Measurements from ENCODE around the gene RPS6KA5. TPM values are rescaled to one million over a fixed set of nuclear protein-coding genes. Genes with fewer than 3 reads are reported as not detected.
A peak's percentile ranks its signal among the peaks of the same experiment; 100 is the strongest.

The RPS6KA5 gene
- total RNA-seq, 2 experiments from 2014 or later: 28.0 to 29.8 TPM

DNA sequence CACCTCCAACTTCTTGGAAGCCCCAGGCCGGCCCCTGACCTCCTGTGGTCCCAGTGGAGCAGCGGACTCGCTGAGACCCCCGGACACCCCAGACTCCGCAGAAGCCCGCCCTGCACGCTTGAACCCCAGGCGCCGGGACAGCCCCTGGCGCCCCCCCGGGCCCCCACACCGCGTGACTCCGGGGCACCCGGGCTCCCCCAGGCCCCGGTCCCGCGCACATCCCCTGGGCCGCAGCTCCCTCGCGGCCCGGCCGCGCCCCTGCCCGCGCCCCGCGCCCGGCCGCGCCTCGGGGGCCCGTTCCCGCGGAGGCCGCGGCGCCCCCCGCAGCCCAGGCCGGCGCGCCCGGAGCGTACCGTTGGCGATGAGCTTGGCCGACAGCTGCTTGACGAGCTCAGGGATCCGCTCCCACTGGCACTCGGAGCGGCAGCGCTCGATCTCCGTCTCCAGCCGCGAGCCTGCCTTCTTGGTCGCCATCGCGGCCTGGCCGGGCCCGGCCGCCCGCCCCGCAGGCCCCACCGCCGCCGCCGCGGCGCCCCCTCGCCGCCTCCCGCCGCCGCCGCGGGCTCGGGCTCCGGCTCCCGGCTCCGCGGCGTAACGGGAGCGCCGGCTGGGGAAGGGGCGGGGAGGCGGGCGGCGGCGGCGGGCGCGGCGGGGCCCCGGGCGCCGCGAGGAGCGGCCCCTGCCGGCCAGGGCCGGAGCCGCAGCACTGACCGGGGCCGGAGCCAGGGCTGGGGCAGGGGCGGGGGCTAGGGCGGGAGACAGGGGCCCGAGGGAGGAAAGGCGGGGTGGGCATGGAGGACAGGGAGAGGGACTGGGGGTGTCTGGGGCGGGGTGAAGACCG lies 244.4 kb downstream of the RPS6KA5 start, which contains the start of gene TTC7B:
TTC7B (minus strand) TSS at position 609 of the 841 bp plus-strand sequence; CDS start at position 474, 135 bp downstream.
- H3K27ac Mint-ChIP-seq: no peak within 1 kb of the TSS
- peak within 1 kb of the TSS; percentile 78 for H3K4me3 Mint-ChIP-seq
- peaks cover 11% of the 10 kb centered on the region for H3K27me3 Mint-ChIP-seq

DNA sequence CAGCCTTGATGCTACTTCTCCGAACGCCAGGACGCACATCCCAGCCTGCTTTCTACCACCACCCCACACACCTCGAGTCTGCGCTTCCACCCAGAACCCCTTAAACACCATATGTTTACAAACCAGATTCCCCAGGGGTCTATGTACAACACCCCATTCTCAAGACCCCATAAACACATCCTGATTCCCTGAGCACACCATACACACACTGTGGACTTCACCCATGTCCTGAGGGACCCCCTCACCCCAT lies 244.9 kb downstream of the RPS6KA5 start:
- ChIA-PET POLR2A (no interaction called here), CTCF (no interaction called here)
- Histone ChIP-seq H3K4me1 (ENCODE audit: insufficient read depth, low read length) (peaks cover 13% of the 10 kb centered on the region), H3K27ac (ENCODE audit: low read depth in 1 of 2, low read length in 2 of 2) (no peak overlapping the region), H3K27me3 (ENCODE audit: control insufficient read depth in 1 of 2, insufficient read depth in 2 of 2, low read length in 2 of 2) (peaks cover 5 to 10% of the 10 kb centered on the region in 2 experiments), H3K4me3 (ENCODE audit: low read length) (peak overlapping the region; percentile 38), H3K9me3 (ENCODE audit: control insufficient read depth in 1 of 2, insufficient read depth in 1 of 2, low read length in 2 of 2) (peaks cover 0 to 4% of the 10 kb centered on the region in 2 experiments), H3K36me3 (ENCODE audit: insufficient read depth, low read length) (no peaks in the 10 kb centered on the region)
- H3K9me3 Mint-ChIP-seq: no peaks in the 10 kb centered on the region
- H3K27ac Mint-ChIP-seq: no peak overlapping the region
- no peaks in the 10 kb centered on the region for H3K36me3 Mint-ChIP-seq (ENCODE audit: low read depth)
- peaks cover 6% of the 10 kb centered on the region for H3K4me1 Mint-ChIP-seq (ENCODE audit: low read depth)
- intact Hi-C loops (cut with DNase I, micrococcal nuclease): no loop called here
- TF ChIP-seq, protein P1, sequence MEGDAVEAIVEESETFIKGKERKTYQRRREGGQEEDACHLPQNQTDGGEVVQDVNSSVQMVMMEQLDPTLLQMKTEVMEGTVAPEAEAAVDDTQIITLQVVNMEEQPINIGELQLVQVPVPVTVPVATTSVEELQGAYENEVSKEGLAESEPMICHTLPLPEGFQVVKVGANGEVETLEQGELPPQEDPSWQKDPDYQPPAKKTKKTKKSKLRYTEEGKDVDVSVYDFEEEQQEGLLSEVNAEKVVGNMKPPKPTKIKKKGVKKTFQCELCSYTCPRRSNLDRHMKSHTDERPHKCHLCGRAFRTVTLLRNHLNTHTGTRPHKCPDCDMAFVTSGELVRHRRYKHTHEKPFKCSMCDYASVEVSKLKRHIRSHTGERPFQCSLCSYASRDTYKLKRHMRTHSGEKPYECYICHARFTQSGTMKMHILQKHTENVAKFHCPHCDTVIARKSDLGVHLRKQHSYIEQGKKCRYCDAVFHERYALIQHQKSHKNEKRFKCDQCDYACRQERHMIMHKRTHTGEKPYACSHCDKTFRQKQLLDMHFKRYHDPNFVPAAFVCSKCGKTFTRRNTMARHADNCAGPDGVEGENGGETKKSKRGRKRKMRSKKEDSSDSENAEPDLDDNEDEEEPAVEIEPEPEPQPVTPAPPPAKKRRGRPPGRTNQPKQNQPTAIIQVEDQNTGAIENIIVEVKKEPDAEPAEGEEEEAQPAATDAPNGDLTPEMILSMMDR (IDR thresholded peaks at IDR 0.05): no peak
- ATAC-seq (ENCODE audit: poor library complexity): no peak
- DNase-seq: no peak
- peak overlapping the region; percentile 78 for H3K4me3 Mint-ChIP-seq
- H3K27me3 Mint-ChIP-seq: peaks cover 11% of the 10 kb centered on the region

More for the DNA sequence above, 244.4 kb downstream of the RPS6KA5 start, which contains the start of gene TTC7B:
- POLR2A ChIA-PET: no interaction called here
- Histone ChIP-seq H3K36me3 (ENCODE audit: insufficient read depth, low read length) (no peaks in the 10 kb centered on the region), H3K4me3 (ENCODE audit: low read length) (peak within 1 kb of the TSS; percentile 38), H3K9me3 (ENCODE audit: control insufficient read depth in 1 of 2, insufficient read depth in 1 of 2, low read length in 2 of 2) (peaks cover 0 to 4% of the 10 kb centered on the region in 2 experiments), H3K4me1 (ENCODE audit: insufficient read depth, low read length) (peaks cover 17% of the 10 kb centered on the region), H3K27me3 (ENCODE audit: control insufficient read depth in 1 of 2, insufficient read depth in 2 of 2, low read length in 2 of 2) (peaks cover 5 to 10% of the 10 kb centered on the region in 2 experiments), H3K27ac (ENCODE audit: low read depth in 1 of 2, low read length in 2 of 2) (no peak within 1 kb of the TSS)
- Mint-ChIP-seq H3K36me3 (ENCODE audit: low read depth) (no peaks in the 10 kb centered on the region), H3K4me1 (ENCODE audit: low read depth) (peaks cover 11% of the 10 kb centered on the region), H3K9me3 (no peaks in the 10 kb centered on the region)
- TF ChIP-seq, protein P1 (IDR thresholded peaks at IDR 0.05): no peak
- intact Hi-C loops (cut with DNase I, micrococcal nuclease): no loop called here
- DNase-seq (peak in 7 of 14 experiments; percentile 18 to 71 (median 35)), ATAC-seq (ENCODE audit: poor library complexity) (peak; percentile 61)
- CTCF ChIA-PET: interaction anchor here (0.6 kb wide), 1 partner anchor 13 kb away, joined by 3 read pairs; no protein-coding TSS in a partner anchor

DNA sequence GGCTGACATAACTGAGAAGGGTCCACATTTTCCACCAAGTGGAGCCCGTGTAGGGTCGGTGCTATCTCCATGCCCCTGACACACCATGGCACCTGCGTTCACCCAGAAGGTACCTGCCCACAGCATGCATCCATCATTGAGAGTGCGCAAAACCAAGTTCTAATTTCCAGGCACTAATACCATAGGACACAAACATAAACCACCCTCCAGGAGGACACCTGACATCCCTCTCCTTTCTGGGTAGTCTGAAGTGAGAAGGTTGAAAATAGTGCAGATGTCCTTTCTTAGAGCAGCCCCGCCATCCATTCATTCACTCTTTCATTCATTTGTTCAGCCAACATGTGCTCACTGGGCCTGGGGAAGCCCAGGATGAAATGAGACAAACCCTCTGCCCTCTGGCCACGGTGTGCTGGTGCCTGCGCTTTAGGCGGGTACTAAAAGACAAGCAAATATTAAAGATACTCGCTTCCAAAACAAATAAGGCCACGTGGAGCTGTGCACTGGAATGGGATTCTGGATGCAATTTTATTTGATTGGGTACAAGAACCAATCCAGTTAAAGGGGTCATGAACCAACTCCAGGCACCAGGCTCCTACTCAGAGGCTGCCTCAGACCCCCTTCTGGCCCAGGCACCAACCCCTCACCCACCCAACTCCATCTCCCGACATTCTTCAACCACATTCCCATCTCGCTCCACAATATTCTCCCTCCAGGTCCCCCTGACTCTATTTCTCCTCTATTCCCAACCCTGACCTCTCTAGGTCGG lies 245.5 kb downstream of the RPS6KA5 start:
- peak overlapping the region; percentile 78 for H3K4me3 Mint-ChIP-seq
- H3K4me3 ChIP-seq (ENCODE audit: low read length): no peak overlapping the region
- H3K27ac Mint-ChIP-seq: no peak overlapping the region
- no peaks in the 10 kb centered on the region for H3K36me3 ChIP-seq (ENCODE audit: insufficient read depth, low read length)
- TF ChIP-seq, protein P1 (IDR thresholded peaks at IDR 0.05): no peak
- peaks cover 0 to 4% of the 10 kb centered on the region in 2 experiments for H3K9me3 ChIP-seq (ENCODE audit: control insufficient read depth in 1 of 2, insufficient read depth in 1 of 2, low read length in 2 of 2)
- no peaks in the 10 kb centered on the region for H3K9me3 Mint-ChIP-seq
- H3K27me3 ChIP-seq (ENCODE audit: control insufficient read depth in 1 of 2, insufficient read depth in 2 of 2, low read length in 2 of 2): peaks cover 5 to 10% of the 10 kb centered on the region in 2 experiments
- intact Hi-C loops (cut with DNase I, micrococcal nuclease): no loop called here
- peaks cover 11% of the 10 kb centered on the region for H3K27me3 Mint-ChIP-seq
- no peaks in the 10 kb centered on the region for H3K36me3 Mint-ChIP-seq (ENCODE audit: low read depth)
- peaks cover 5% of the 10 kb centered on the region for H3K4me1 Mint-ChIP-seq (ENCODE audit: low read depth)
- H3K27ac ChIP-seq (ENCODE audit: low read depth in 1 of 2, low read length in 2 of 2): no peak overlapping the region
- POLR2A ChIA-PET: no interaction called here
- CTCF ChIA-PET: no interaction called here
- no peak for DNase-seq
- H3K4me1 ChIP-seq (ENCODE audit: insufficient read depth, low read length): peaks cover 13% of the 10 kb centered on the region
- ATAC-seq (ENCODE audit: poor library complexity): no peak
